ENCODE results near the gene GPAT3. TPM values are rescaled to one million over a fixed set of nuclear protein-coding genes. Genes with fewer than 3 reads are reported as not detected.
"Not testable (repeated sequence)": the region's sequence is repeated elsewhere in the genome, so short reads cannot be mapped to it uniquely, and the experiment has no call there.

GPAT3 gene
- total RNA-seq, result 14.5 and 17.3 TPM in 2 replicates

DNA sequence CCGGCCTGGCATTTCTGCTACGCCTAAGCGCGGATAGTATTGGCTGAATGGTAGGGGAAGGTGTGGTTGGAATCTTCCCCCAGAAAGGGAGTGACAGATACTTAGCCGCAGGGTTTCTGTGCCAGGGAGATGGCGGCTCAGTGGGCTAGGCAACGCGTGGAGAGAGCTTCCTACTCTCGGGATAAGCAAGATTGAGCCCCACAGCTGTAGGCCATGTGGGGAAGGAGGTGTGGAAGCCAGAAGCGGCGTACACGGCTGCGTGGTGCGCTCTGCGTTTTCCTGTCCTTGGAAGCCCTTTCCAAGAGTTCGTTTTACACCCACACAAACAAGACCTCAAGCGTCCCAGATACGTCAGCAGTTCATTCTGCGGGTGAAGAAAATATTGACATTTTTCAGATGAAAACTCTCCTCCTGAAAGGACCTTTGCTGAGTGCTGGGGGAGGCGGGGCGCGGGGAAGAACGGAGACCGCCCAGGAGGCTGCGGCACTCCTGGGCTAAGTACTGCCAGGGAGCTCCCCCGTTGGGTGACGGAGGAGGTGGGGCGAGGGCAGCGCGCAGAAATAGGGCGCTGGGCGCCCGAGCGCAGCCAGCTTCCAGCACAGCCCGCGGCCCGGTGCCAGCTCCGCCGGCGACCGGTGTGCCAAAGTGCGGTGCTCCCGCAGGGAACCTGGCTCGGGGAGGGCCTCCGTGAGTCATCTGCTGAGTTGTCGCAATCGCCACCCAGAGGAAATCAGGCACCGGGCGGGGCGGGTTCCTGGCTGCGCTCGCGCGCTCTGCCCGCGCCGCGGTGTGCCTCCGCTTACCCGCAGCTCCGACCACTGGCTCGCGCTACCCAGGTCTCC lies at the start of gene GPAT3:
Gene GPAT3, plus strand, starts transcription at position 589 of the 842 bp plus-strand sequence. CDS start 515 bp downstream, outside the sequence.
- DNase-seq (ENCODE audit: low read depth in 2 of 2), result peak; percentile 30 to 66

DNA sequence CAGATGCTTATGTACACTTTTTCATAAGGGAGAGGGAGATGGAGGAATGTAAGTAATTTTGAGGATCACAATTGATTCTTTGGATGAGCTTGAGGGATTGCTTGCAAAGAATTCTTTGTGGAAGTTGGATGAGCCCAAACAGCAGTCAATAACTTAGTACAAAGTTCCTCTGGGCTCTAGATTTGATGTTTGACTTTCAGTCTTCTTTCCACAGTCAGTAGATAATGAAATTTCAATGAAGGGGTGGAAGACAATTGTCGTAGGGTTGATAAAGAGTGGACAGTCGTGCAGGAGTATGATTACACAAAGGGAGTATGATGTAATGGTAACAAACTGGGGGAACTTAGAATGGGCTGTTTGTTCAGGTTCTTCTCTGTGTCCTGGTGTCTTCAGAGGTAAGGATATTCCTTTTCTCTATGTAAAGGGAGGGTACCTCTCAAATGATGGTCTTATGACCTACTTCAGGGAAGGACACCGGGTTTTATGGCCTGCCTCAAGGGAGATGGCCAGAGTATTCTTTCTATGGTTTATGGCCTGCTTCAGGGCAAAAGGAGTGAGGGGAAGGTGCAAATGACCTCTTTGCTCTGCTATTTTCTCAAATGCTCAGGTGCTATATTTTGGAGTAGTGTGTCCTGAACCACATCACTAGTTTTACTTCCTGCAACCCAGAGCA lies 49.3 kb upstream of the GPAT3 start:
- no peak for DNase-seq (ENCODE audit: low read depth in 2 of 2)

GRCh38 chr4:83489711-83490326 lies 46.1 kb upstream of the GPAT3 start:
- DNase-seq (ENCODE audit: low read depth in 2 of 2), result no peak

DNA sequence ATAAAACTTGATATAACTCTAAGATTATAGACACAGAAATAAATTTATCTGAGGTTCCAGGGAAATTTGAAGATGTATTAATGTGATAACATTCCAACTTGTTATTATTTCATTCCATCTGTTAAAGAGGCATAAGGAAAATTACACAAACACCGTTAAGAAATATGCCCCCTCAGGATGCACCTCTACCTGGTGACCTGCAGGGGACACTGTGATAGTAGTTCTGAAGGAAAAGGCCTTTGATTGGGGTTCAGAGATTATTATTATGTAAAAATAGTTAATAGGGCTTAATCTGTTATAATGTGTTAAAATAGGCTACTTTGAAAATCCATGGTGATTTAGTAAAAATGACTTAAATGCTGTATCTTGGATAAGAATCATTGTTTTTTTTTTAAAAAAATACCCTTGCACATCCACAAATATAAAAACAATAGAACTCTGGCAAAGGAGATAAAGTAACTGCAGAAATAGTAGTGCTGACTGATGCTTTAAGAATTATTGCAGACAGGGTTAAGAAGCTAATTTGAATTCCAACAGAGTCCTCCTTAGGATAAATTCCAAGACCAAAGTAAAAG lies 44.9 kb upstream of the GPAT3 start:
- DNase-seq (ENCODE audit: low read depth in 2 of 2), result peak; percentile 5 to 49

GRCh38 chr4:83496085-83496917 lies 39.6 kb upstream of the GPAT3 start:
- DNase-seq (ENCODE audit: low read depth in 2 of 2), result not testable (repeated sequence)

- DNase-seq (ENCODE audit: low read depth in 2 of 2), result no peak
These were observed 37.7 kb upstream of the GPAT3 start for GRCh38 chr4:83498187-83498586.

GRCh38 chr4:83501671-83502070 lies 34.2 kb upstream of the GPAT3 start:
- not testable (repeated sequence) for DNase-seq (ENCODE audit: low read depth in 2 of 2)

- DNase-seq (ENCODE audit: low read depth in 2 of 2), result no peak
These were observed 31.9 kb upstream of the GPAT3 start for GRCh38 chr4:83503974-83504373.

- DNase-seq (ENCODE audit: low read depth in 2 of 2), result no peak
These were observed 31.4 kb upstream of the GPAT3 start for GRCh38 chr4:83504503-83504902.

- no peak for DNase-seq (ENCODE audit: low read depth in 2 of 2)
These were observed 30.9 kb upstream of the GPAT3 start for GRCh38 chr4:83504996-83505395.

- peak; percentile 40 to 58 for DNase-seq (ENCODE audit: low read depth in 2 of 2)
These were observed 26.7 kb upstream of the GPAT3 start for GRCh38 chr4:83509156-83509585.

- DNase-seq (ENCODE audit: low read depth in 2 of 2), result no peak
These were observed 25.5 kb upstream of the GPAT3 start for GRCh38 chr4:83510442-83510841.

GRCh38 chr4:83516042-83516772 lies 19.7 kb upstream of the GPAT3 start:
- DNase-seq (ENCODE audit: low read depth in 2 of 2), result no peak

GRCh38 chr4:83522239-83522638 lies 13.7 kb upstream of the GPAT3 start:
- DNase-seq (ENCODE audit: low read depth in 2 of 2), result no peak

DNA sequence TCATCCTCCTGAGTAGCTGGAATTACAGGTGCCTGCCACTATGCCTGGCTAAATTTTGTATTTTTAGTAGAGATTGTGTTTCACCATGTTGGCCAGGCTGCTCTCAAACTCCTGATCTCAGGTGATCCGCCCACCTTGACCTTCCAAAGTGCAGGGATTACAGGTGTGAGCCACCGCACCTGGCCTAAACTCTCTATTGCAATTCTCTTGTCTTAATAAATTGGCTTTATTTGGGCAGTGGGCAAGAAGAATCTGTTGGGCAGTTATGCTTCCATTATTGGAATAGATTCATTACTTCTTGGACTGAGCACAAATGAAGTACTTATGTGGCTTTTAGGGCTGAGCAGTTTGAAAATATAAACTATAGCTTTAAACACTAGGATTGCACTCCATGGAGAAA lies 8.2 kb upstream of the GPAT3 start:
- DNase-seq (ENCODE audit: low read depth in 2 of 2), result no peak

- no peak for DNase-seq (ENCODE audit: low read depth in 2 of 2)
These were observed 709 bp downstream of the GPAT3 start for GRCh38 chr4:83536362-83537272.

GRCh38 chr4:83542225-83542624 lies 6.3 kb downstream of the GPAT3 start:
- DNase-seq (ENCODE audit: low read depth in 2 of 2), result no peak

DNA sequence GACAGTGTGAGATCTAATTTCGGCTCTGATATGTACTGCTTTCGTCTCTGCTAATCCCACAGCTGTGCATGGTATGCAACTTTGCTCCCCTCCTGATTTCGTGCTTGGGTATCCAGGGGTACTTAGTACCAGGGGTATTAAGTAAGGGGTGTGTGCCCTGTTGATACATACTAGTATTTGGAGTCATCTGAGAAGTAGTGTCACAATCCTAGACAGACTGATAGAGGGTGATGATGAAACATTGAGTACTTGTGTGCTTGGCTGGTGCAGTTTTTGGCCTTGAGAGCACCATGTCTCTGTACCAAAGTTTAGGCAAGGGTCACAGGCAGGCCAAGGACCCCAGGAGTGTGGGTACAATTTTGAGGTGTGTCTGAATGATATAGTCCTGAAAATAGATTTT lies 10.9 kb downstream of the GPAT3 start:
- DNase-seq (ENCODE audit: low read depth in 2 of 2), result no peak
